ENCODE measurements around the gene TTLL13. TPM values are rescaled to one million over a fixed set of nuclear protein-coding genes. Genes with fewer than 3 reads are reported as not detected.
A peak's percentile ranks its signal among the peaks of the same experiment; 100 is the strongest.

Gene TTLL13
- total and polyA plus RNA-seq, 9 of the 15 experiments (the other 6 are each of a cell fraction or from before 2014, with no cell fraction given), result 0.05 to 0.24 (median 0.11) TPM; not detected in 1

- TF ChIP-seq PHF8 (IDR thresholded peaks at IDR 0.05; ENCODE audit: borderline replicate concordance, low read length), result peak; percentile 79
- no peak for TF ChIP-seq HBP1 (CRISPR knock-in tag; IDR thresholded peaks at IDR 0.05)
- TF ChIP-seq AFF4 (CRISPR knock-in tag; IDR thresholded peaks at IDR 0.05), result peak; percentile 42; the same call in 1 of the 2 replicates
- no peak for TF ChIP-seq CREB3 (tag; conservative IDR thresholded peaks at IDR 0.05; ENCODE audit: low read depth)
- TF ChIP-seq HDAC2 (IDR thresholded peaks at IDR 0.05), result peak; percentile 56; the same call in 1 of the 2 replicates
- peak; percentile 29; the same call in 1 of the 2 replicates for TF ChIP-seq HCFC1 (IDR thresholded peaks at IDR 0.05; ENCODE audit: low read depth, low read length)
- TF ChIP-seq ZBTB5 (IDR thresholded peaks at IDR 0.05), result no peak
- TF ChIP-seq HEY1 (CRISPR knock-in tag; IDR thresholded peaks at IDR 0.05; ENCODE audit: borderline replicate concordance), result no peak
- TF ChIP-seq ID3 (CRISPR knock-in tag; IDR thresholded peaks at IDR 0.05), result no peak
- peak; percentile 33 for TF ChIP-seq ID3 (tag; IDR thresholded peaks at IDR 0.05)
- 0 out of 2 replicates have a peak, but pooled peaks have one; percentile 10 for TF ChIP-seq ARID1B (IDR thresholded peaks at IDR 0.05)
- peak; percentile 15; the same call in 1 of the 2 replicates for TF ChIP-seq L3MBTL2 (IDR thresholded peaks at IDR 0.05)
- no peak for TF ChIP-seq ZNF121 (CRISPR knock-in tag; conservative IDR thresholded peaks at IDR 0.05)
- peak; percentile 56 for TF ChIP-seq BHLHE40 (IDR thresholded peaks at IDR 0.05; ENCODE audit: low read length)
- TF ChIP-seq EP400 (IDR thresholded peaks at IDR 0.05), result 0 out of 2 replicates have a peak, but pooled peaks have one; percentile 32
- TF ChIP-seq ZC3H4 (CRISPR knock-in tag; IDR thresholded peaks at IDR 0.05; ENCODE audit: borderline replicate concordance), result peak; percentile 40; the same call in 1 of the 2 replicates
Observed at GRCh38 chr15:90234096-90234988, 15.0 kb upstream of the TTLL13 start, which contains the start of gene GDPGP1 (continued).

All from K562 (cell line).